Fibroblast of skin of right quadriceps (primary cell): ENCODE results near the gene EPN2.

Source experiments
- DNase-seq: peaks from one replicate; pipeline ENCODE4 v3.0.0-alpha.2; 2013

EPN2 gene

DNA sequence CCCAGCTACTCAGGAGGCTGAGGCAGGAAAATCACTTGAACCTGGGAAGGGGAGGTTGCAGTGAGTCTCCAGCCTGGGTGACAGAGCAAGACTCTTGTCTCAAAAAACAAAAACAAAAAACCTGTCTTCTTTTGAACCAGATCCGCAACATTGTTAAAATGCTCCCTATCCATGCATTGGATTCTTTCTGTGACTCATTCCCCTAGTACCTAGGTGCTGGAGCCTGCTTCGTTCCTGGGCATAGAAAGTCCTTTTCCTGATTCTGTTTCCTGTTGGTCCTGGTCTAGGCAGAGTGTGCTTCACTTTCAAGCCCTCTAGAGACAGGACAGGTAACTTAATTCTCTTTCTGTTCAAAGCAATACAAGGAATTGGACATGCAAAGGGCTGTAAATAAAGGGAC is 5.2 kb downstream of the EPN2 start:
- no peak for DNase-seq

DNA sequence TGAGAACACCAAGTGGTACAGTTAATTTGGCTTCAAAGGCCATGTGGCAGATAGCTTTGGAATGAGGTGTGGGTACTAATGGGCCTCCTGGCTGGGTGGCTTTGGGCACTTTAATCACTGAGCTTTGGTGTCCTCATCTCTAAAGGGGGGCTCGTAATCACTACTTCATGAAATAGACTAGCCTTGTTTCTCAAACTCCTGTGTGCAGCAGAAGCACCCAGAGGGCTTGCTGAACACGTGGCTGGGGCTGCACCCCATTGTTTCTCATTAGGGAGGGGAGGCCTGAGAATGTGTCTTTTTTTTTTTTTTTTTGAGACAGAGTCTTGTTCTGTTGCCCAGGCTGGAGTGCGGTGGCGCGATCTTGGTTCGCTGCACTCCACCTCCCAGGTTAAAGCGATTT is 5.8 kb downstream of the EPN2 start:
- no peak for DNase-seq

GRCh38 chr17:19243838-19244237 is 6.7 kb downstream of the EPN2 start:
- no peak for DNase-seq

GRCh38 chr17:19244357-19244756 is 7.2 kb downstream of the EPN2 start:
- DNase-seq = no peak

DNA sequence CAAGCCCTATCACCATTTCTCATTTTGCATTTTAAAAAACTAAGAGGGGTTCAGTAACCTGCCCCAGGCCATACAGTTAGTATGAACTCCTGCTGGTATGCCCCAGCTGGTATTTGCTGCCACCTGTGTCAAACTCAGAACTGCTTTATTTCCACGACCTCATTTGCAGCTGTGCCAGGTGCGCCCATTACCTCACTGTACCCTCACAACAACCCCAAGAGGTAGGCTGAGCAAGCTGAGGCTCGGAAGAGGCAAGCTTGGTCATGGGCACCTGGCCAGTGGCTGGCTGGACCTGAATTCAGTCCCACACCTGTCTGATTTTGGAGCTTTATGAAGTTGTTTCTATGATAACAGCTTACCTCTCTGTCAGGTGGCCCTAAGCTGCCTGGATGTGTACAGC is 7.6 kb downstream of the EPN2 start:
- no peak for DNase-seq

DNA sequence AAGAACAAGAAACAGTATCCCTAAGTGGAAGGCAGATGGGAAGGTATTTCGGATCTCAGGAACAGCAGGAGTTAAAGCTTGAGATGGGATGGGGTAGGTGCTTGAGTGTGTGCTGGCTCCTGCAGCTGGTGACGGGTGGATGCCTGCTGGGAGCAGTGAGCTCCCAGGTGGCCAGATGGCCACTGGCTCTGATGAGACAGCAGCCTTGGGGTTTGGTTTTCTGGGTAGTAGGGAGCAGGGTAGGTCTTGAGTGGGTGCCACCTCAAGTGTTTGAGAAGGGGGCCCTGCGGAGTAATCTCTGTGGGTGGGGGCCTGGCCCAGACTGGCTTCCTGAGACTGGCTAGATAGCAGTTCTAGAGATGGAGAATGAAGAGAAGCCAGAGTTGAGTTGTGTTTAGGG is 10.3 kb downstream of the EPN2 start:
- DNase-seq = no peak

GRCh38 chr17:19248151-19248927 is 11.2 kb downstream of the EPN2 start:
- no peak for DNase-seq

- DNase-seq = peak; percentile 54
Observed at GRCh38 chr17:19248928-19249574, 11.9 kb downstream of the EPN2 start.

DNA sequence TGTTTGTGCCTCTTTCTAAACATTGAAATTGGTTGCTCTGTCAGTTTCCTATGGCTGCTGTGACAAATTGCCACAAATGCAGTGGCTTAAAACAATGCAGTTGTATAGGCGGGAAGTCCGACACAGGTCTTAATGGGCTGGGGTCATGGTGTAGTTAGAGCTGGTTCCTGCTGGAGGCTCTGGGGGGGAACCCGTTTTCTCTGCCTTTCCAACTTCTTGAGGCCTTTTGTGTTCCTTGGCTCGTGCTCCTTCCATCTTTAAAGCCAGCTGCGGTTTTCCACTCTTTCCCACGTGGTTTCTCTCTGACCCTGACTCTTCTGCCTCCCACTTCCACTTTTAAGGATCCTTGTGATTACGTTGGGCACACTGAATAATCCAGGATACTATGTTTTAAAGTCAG is 12.5 kb downstream of the EPN2 start:
- no peak for DNase-seq

- no peak for DNase-seq
Observed at GRCh38 chr17:19250421-19251173, 13.4 kb downstream of the EPN2 start.

DNA sequence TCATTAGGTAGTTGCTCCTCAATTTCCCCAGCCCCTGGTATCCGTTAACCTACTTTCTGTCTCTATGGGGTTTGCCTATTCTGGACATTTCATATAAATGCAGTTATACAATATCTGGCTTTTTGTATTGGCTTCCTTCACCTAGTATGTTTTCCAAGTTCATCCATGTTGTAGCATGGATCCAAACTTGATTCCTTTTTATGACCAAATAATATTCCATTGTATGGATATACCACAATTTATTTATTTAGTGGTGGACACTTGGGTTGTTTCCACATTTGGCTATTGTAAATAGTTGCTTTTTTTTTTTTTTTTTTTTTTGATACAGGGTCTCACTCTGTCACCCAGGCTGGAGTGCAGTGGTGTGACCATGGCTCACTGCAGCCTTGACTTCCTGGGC is 15.9 kb downstream of the EPN2 start:
- DNase-seq = no peak

DNA sequence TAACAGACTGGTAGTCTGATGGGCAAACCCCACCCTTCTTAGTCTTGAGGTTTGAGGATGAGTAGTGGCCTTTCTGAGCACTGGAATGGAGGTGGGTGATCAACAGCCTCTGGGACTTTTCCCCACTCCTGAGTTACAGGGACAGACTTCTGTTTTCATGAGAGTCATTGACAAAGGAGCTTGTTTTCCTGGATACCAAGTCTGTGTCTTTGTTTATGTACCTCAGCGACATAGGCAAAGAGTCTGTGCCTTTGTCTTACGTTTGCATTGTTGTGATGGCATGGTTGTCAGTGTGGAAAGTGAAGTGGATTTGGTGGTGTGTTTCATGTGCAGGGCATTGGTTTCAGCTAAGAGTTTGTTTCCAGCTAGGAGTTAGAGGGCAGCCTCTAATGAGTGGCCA is 17.5 kb downstream of the EPN2 start:
- no peak for DNase-seq

- no peak for DNase-seq
Observed at GRCh38 chr17:19255279-19255678, 18.1 kb downstream of the EPN2 start.

- DNase-seq = no peak
Observed at GRCh38 chr17:19258371-19258770, 21.2 kb downstream of the EPN2 start.

DNA sequence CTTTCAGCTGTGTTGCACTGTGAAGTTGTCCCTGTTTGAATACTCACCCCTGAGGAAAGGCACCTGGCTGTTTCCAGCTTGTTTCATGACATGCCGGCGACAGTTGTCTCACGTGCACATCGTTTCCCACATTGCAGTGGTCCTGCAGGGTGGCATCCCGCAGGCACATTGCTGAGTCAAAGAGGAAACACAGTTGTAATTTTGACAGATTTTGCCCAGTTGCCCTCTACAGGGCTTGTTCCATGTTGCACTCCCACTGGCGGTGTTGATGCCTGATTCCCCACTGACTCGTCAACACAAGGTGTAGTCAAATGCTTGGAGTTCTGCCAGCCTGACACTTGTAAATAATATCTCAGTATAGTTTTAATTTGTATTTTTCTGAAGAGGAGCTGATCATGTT is 23.8 kb downstream of the EPN2 start:
- DNase-seq = no peak

DNA sequence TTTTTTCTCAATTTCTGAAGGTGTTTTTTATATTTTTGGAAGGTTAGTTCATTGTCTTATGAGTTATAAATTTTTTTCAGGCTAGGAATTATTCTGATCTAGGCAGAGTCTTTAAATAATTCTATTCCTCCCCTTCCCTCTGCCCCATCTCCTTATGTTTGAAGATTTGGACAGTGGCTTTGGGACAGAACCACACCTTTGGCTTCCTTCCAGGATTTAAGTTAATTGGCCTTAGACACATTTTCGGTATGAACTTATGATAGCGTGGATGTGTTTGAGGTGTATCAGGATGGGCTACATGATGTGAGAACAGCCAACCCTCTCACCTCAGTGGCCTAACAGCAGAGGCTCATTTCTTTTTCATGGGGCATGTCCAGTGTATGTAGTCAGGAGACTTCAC is 24.3 kb downstream of the EPN2 start:
- no peak for DNase-seq

DNA sequence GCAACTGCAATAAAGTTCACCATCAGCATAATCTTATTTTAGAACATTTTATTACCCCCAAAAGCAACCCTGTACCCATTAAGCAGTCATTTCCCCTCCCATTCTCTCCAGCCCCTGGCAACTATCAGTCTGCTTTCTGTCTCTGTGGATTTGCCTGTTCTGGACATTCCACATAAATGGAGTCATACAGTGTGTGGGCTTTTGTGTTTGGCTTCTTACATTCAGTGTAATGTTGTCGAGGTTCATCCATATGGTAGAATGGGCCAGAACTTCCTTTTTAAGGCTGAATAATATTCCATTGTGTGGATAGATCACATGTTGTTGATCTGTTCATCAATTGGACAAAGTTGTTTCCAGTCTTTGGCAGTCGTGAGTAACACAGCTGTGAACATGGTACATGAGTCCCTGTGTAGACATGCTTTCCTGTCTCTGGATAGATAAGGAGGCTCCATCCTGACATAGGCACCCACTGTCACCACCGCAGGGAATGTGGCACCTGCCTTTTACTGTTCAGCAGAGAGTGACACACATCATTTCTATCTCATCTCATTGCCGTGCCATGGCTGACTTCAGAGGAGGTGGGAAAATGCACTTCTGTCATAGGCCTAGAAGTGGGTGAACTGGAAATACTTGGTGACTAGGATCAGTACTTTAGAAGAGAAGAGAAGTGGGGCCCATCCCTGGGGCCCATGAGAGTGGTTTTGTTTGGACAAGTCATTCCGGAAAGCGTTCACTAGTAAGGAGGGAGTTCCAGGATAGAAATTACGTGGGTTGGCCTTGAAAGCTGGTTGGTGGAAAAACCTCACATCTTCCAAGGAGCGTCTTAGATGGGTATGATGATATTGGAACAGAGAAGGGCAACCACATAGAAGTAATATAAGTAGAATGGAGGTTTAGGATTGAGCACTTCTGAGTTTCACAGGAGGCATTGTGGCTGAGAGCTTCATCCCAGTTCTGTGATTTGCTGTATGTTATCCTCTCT is 25.8 kb downstream of the EPN2 start:
- peak; percentile 46 for DNase-seq

GRCh38 chr17:19263641-19264051 is 26.5 kb downstream of the EPN2 start:
- peak; percentile 17 for DNase-seq

DNA sequence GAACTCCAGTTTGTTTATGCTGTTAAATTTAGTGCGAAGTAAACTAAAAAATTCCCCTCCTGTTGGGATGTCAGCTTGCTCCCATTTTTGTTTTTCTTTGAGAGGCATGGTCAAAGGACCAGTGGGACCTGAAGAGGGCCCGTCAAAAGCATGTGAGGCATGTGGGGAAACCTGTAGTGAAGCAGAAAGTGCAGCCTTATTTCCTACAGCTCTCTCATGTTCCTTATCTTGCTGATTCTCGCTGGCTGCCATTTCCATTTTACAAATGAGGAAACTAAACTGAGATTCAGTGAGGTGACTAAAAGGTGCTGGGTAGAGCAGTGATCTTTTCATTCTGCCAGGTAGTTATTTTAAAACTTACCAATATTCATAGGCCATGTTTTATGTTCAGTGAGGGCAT is 27.1 kb downstream of the EPN2 start:
- no peak for DNase-seq

- no peak for DNase-seq
Observed at GRCh38 chr17:19264681-19265080, 27.5 kb downstream of the EPN2 start.

DNA sequence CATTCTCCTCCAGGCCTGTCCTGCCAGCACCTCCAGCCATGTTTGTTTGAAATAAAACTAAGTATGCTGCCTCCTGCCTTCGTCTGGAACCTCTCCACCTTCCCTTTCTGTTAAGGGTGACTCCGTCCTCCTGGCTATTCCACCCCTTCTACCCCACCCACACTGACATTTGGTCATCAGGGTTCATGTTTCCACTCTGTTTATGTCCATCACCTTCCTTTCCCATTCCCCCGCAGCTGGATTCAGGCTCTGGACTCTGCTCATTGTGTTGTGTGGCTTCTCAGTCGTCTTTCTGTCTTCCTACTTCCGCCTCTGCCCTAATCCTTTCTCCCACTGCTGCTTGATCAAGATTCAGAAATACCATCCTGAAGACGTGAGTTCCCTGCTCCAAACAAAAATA is 28.6 kb downstream of the EPN2 start:
- no peak for DNase-seq

- no peak for DNase-seq
Observed at GRCh38 chr17:19268611-19269010, 31.4 kb downstream of the EPN2 start.

GRCh38 chr17:19269106-19269505 is 31.9 kb downstream of the EPN2 start:
- DNase-seq = no peak
